GM19025 (cell line): Measurements from ENCODE around the gene RNF213.
"Not testable (repeated sequence)": the region's sequence is repeated elsewhere in the genome, so short reads cannot be mapped to it uniquely, and the experiment has no call there.

Experiments
- ATAC-seq: cut with Tn5 transposase; IDR thresholded peaks from one replicate; pipeline ENCODE4 v1.9.1; 2021; ENCODE audit warnings: mild to moderate bottlenecking, low read depth, moderate library complexity; ENCODE audit not compliant: unreplicated experiment

RNF213 gene

GRCh38 chr17:80313946-80314345 is 53.3 kb downstream of the RNF213 start:
- ATAC-seq, result not testable (repeated sequence)

GRCh38 chr17:80315517-80316182 is 55.0 kb downstream of the RNF213 start:
- no peak for ATAC-seq

GRCh38 chr17:80316431-80316830 is 55.8 kb downstream of the RNF213 start:
- no peak for ATAC-seq

- no peak for ATAC-seq
These were observed 56.5 kb downstream of the RNF213 start for GRCh38 chr17:80316927-80317705.

- ATAC-seq, result no peak
These were observed 57.0 kb downstream of the RNF213 start for GRCh38 chr17:80317706-80317980.

GRCh38 chr17:80318166-80318565 is 57.5 kb downstream of the RNF213 start:
- no peak for ATAC-seq

- no peak for ATAC-seq
These were observed 58.8 kb downstream of the RNF213 start for GRCh38 chr17:80319262-80319998.

GRCh38 chr17:80319999-80320344 is 59.3 kb downstream of the RNF213 start:
- no peak for ATAC-seq

- ATAC-seq, result no peak
These were observed 59.8 kb downstream of the RNF213 start for GRCh38 chr17:80320496-80320895.

- no peak for ATAC-seq
These were observed 62.2 kb downstream of the RNF213 start for GRCh38 chr17:80322864-80323263.

- ATAC-seq, result no peak
These were observed 63.3 kb downstream of the RNF213 start for GRCh38 chr17:80323982-80324381.

GRCh38 chr17:80327518-80327917 is 66.9 kb downstream of the RNF213 start:
- ATAC-seq, result no peak

GRCh38 chr17:80328634-80329380 is 68.2 kb downstream of the RNF213 start:
- ATAC-seq, result no peak

- not testable (repeated sequence) for ATAC-seq
These were observed 68.8 kb downstream of the RNF213 start for GRCh38 chr17:80329421-80329820.

GRCh38 chr17:80330276-80330675 is 69.6 kb downstream of the RNF213 start:
- no peak for ATAC-seq

GRCh38 chr17:80330938-80331337 is 70.3 kb downstream of the RNF213 start:
- not testable (repeated sequence) for ATAC-seq

- ATAC-seq, result no peak
These were observed 71.2 kb downstream of the RNF213 start for GRCh38 chr17:80331820-80332219.

- no peak for ATAC-seq
These were observed 76.7 kb downstream of the RNF213 start for GRCh38 chr17:80337195-80337895.

GRCh38 chr17:80339118-80339517 is 78.5 kb downstream of the RNF213 start:
- ATAC-seq, result no peak

- no peak for ATAC-seq
These were observed 79.2 kb downstream of the RNF213 start for GRCh38 chr17:80339731-80340456.
